Right cardiac atrium (tissue), 5 donors: Measurements from ENCODE around the gene COL19A1. TPM values are rescaled to one million over a fixed set of nuclear protein-coding genes. Genes with fewer than 3 reads are reported as not detected.
"Not testable (repeated sequence)": the region's sequence is repeated elsewhere in the genome, so short reads cannot be mapped to it uniquely, and the experiment has no call there.

ENCODE experiments used
- ATAC-seq, 2 donors: fragments of 200-7000 bp; cut with Tn5 transposase; one replicate each; pipeline versions ENCODE4 v1.8.0 to v1.9.1; 2020; ENCODE audit warnings: moderate library complexity in 2 of 2, mild to moderate bottlenecking in 1 of 2
- DNase-seq, 3 donors: peaks; one replicate each; pipeline ENCODE4 v3.0.0-alpha.2; 2020
- H3K27ac ChIP-seq: one replicate; pipeline ENCODE4 v1.5.1; 2013; ENCODE audit warnings: mild to moderate bottlenecking, low read length, control low read depth, moderate library complexity
- H3K27me3 ChIP-seq: one replicate; pipeline ENCODE4 v1.6.1; 2013; ENCODE audit not compliant: control insufficient read depth, insufficient read depth
- H3K4me1 ChIP-seq: one replicate; pipeline ENCODE4 v1.6.1; 2013; ENCODE audit warnings: low read length; ENCODE audit not compliant: control insufficient read depth, insufficient read depth
- H3K4me3 ChIP-seq: one replicate; pipeline ENCODE4 v1.5.1; 2013; ENCODE audit warnings: low read length, control low read depth
- H3K9me3 ChIP-seq: one replicate; pipeline ENCODE4 v1.6.1; 2013; ENCODE audit warnings: low read length; ENCODE audit not compliant: control insufficient read depth
- WGBS: extraction: QIAGEN DNeasy Blood & Tissue Kit; methylation state at CpG from one replicate; pipeline ENCODE4 v1.1.7; 2013; 5-methylcytosine and 5-hydroxymethylcytosine counted together
- intact Hi-C, 4 donors: fragments of 100-400 bp; cut with DNase I; formaldehyde crosslinking; loops; one replicate each; pipeline versions ENCODE4 v1.11.0 to v1.14.0; 2022 to 2023
- polyA plus RNA-seq: library from polyadenylated mRNA; stranded (reverse); fragments of 200-250 nt; gene quantifications from one replicate; pipeline ENCODE4 v1.2.3, GENCODE V29; 2013
- total RNA-seq, 4 donors: library from RNA; stranded (reverse); fragmentation: NEBNext Ultra II Directional; extraction: Animal tissue kit (Norgen Biotek cat#: 25700); gene quantifications; one replicate each; pipeline ENCODE4 v1.2.1, GENCODE V29; 2021
- donor health status: healthy with polysubstance abuse.
- donor health status: DM: no; HTN: yes; CAD: no.
- donor health status: DM: no; HTN: no; CAD: no.
- donor health status: DM: no; HTN: yes; CAD: no; lungs with severe emphysema.
- donor health status: DM: yes; HTN: yes; CAD: no.

The COL19A1 gene
- total and polyA plus RNA-seq, 5 donors = 1.0 to 6.0 (median 3.6) TPM

DNA sequence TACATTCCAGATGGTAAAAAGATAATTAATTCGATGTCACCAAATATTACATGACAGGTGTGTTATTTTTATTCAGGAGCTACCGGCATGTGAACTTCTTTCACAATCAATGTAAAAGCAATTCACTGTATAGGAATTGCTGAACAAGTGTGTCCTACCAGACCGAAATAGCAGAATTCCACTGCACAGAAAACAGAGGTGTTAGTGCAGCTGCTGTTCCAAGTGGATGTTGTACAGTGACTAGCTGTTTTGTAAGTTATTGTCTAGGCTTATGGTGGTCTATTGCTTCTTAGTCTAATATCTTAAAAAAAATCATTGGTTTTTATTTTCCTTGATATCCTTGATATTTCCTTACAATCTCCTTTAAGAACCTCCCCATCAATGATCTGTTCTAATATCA, 107.4 kb downstream of the COL19A1 start:
- WGBS = 60% methylated on average over 3 of the region's 3 CpGs
- peak in 1 of 2 donors; percentile 51 for ATAC-seq
- Histone ChIP-seq H3K9me3 (no peaks in the 10 kb centered on the region), H3K4me1 (peaks cover 2% of the 10 kb centered on the region), H3K27ac (no peak overlapping the region), H3K27me3 (no peaks in the 10 kb centered on the region), H3K4me3 (no peak overlapping the region)
- DNase-seq = no peak
- intact Hi-C loops = no loop called here

DNA sequence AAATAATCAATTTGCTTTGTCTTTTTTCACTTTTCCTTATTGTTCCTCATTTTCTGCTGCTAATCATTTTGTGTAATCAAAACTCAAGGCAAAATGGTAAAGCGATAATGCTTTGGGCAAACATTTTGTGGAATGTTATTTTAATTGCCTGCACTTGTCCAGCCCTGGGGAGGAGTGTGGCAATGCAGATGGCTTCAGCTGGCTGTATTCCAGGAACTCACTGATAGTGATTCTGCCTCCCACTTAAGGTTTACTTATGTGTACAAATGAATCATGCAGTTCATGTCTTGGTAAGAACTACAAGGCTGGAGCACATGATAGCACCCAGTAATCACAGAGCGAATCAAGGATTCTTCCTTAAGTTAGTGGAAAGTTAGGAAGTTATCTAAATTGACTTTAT, 107.8 kb downstream of the COL19A1 start:
- H3K27ac ChIP-seq = no peak overlapping the region
- ATAC-seq = peak; percentile 81 to 84
- 38% methylated on average over 2 of the region's 2 CpGs for WGBS
- intact Hi-C loops = no loop called here
- no peaks in the 10 kb centered on the region for H3K9me3 ChIP-seq
- peaks cover 2% of the 10 kb centered on the region for H3K4me1 ChIP-seq
- no peak overlapping the region for H3K4me3 ChIP-seq
- no peak for DNase-seq
- no peaks in the 10 kb centered on the region for H3K27me3 ChIP-seq

DNA sequence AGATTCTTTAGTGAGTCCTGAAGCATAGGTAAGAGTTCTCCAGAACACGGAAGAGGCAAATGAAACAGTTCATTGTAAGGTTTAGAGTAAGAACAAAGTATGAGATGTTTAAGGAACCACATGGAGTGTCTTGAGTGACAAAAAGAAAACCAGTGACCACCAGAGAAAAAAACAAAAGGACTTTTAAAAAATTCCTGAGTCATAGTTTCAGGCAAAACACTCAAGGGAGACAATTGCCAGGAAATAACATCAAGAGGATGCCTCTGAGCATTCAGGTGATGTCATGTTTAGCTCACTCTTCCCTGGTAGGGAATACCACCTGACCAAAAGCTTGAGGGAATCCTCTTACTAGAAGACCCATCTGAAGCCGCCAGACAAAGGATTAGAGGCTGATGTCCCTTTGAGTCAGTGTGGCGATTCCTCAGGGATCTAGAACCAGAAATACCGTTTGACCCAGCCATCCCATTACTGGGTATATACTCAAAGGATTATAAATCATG, 110.3 kb downstream of the COL19A1 start:
- Histone ChIP-seq H3K4me3 (no peak overlapping the region), H3K27ac (no peak overlapping the region), H3K27me3 (no peaks in the 10 kb centered on the region), H3K9me3 (no peaks in the 10 kb centered on the region), H3K4me1 (no peaks in the 10 kb centered on the region)
- no peak for ATAC-seq
- no peak for DNase-seq
- 87% methylated on average over 4 of the region's 4 CpGs for WGBS
- intact Hi-C loops = no loop called here

- Histone ChIP-seq H3K27me3 (no peaks in the 10 kb centered on the region), H3K27ac (no peak overlapping the region), H3K4me1 (no peaks in the 10 kb centered on the region), H3K9me3 (no peaks in the 10 kb centered on the region), H3K4me3 (no peak overlapping the region)
- ATAC-seq (no peak), DNase-seq (no peak)
- 77% methylated on average over 2 of the region's 2 CpGs for WGBS
- intact Hi-C loops = no loop called here
Measured at GRCh38 chr6:69980624-69981023, 114.3 kb downstream of the COL19A1 start.

GRCh38 chr6:69984506-69984905, 118.2 kb downstream of the COL19A1 start:
- ATAC-seq = no peak

GRCh38 chr6:69985180-69985579, 118.8 kb downstream of the COL19A1 start:
- no peaks in the 10 kb centered on the region for H3K4me1 ChIP-seq
- no peaks in the 10 kb centered on the region for H3K27me3 ChIP-seq
- H3K27ac ChIP-seq = no peak overlapping the region
- H3K9me3 ChIP-seq = no peaks in the 10 kb centered on the region
- H3K4me3 ChIP-seq = no peak overlapping the region
- 88% methylated on average over 1 of the region's 1 CpG for WGBS
- ATAC-seq = no peak
- intact Hi-C loops = no loop called here
- no peak for DNase-seq

More at GRCh38 chr6:69984506-69984905, 118.2 kb downstream of the COL19A1 start:
- no peaks in the 10 kb centered on the region for H3K27me3 ChIP-seq
- no peaks in the 10 kb centered on the region for H3K4me1 ChIP-seq
- DNase-seq = no peak
- H3K4me3 ChIP-seq = no peak overlapping the region
- WGBS = 66% methylated on average over 3 of the region's 3 CpGs
- no peak overlapping the region for H3K27ac ChIP-seq
- H3K9me3 ChIP-seq = no peaks in the 10 kb centered on the region
- intact Hi-C loops = no loop called here

GRCh38 chr6:69987550-69987949, 121.2 kb downstream of the COL19A1 start:
- H3K27ac ChIP-seq = no peak overlapping the region
- H3K4me3 ChIP-seq = no peak overlapping the region
- ATAC-seq (no peak), DNase-seq (no peak)
- no peaks in the 10 kb centered on the region for H3K27me3 ChIP-seq
- no peaks in the 10 kb centered on the region for H3K9me3 ChIP-seq
- intact Hi-C loops = no loop called here
- no peaks in the 10 kb centered on the region for H3K4me1 ChIP-seq
- 75% methylated on average over 2 of the region's 2 CpGs for WGBS

DNA sequence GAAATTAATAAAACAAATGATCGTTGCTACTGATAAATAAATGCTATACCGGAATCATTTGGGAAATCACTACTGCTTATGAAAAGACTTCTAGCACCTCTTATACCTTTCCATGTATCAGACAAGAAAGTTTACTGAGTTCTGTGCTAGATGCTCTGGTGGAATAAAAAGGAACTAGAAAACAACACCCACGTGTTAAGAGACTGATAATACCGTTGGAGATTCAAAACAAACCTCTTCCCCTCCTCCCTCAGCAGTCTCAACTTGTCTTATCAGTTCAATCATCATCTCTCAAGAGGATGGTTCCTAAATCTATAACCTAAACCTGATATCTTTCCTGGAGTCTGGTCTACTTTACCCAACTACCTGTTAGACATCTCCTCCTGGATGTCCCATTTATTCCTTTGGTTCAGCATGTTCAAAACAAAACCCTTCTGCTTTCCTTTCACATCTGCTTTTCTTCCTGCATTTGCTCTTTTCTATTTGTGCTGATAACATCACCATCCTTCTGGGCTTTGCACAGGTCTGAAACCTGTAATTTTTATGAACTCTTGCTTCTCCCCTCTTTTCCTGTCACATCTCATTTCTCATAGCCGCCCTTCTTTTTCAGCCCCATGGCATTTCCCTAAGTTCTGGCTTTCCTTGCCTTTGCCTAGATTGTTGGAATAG, 122.2 kb downstream of the COL19A1 start:
- no peak overlapping the region for H3K27ac ChIP-seq
- intact Hi-C loops = no loop called here
- no peak for ATAC-seq
- H3K9me3 ChIP-seq = no peaks in the 10 kb centered on the region
- 62% methylated on average over 5 of the region's 5 CpGs for WGBS
- H3K4me1 ChIP-seq = no peaks in the 10 kb centered on the region
- no peaks in the 10 kb centered on the region for H3K27me3 ChIP-seq
- DNase-seq = no peak
- H3K4me3 ChIP-seq = no peak overlapping the region

GRCh38 chr6:69994251-69994650, 127.9 kb downstream of the COL19A1 start:
- Histone ChIP-seq H3K4me3 (no peak overlapping the region), H3K9me3 (no peaks in the 10 kb centered on the region), H3K27ac (no peak overlapping the region), H3K27me3 (no peaks in the 10 kb centered on the region), H3K4me1 (no peaks in the 10 kb centered on the region)
- intact Hi-C loops = no loop called here
- WGBS = 64% methylated on average over 2 of the region's 2 CpGs
- ATAC-seq = no peak
- no peak for DNase-seq

DNA sequence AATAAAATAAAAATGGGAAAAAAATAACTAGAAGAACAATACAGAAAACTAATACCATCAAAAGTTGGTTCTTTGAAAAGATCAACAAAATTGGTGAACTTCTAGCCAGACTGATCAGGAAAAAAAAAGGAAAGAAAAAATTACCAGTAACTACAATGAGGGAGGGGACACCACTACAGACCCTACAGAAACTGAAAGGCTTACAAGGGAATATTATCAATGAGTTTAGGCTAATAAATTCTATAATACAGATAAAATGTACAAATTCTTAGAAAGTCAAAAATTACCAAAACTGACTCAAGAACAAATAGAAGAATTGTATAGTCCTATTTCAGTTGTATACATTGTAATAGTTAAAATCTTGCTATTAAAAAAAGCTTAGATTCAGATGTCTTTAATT, 141.8 kb downstream of the COL19A1 start:
- Histone ChIP-seq H3K4me3 (no peak overlapping the region), H3K27me3 (no peaks in the 10 kb centered on the region), H3K9me3 (no peaks in the 10 kb centered on the region), H3K27ac (no peak overlapping the region), H3K4me1 (no peaks in the 10 kb centered on the region)
- intact Hi-C loops = no loop called here
- ATAC-seq (no peak), DNase-seq (no peak)

- H3K4me1 ChIP-seq, DNase-seq, ATAC-seq, H3K9me3 ChIP-seq, H3K4me3 ChIP-seq, H3K27ac ChIP-seq, intact Hi-C loops, H3K27me3 ChIP-seq: not testable (repeated sequence)
- 95% methylated on average over 25 of the region's 28 CpGs for WGBS
Measured at GRCh38 chr6:70010339-70010738, 144.0 kb downstream of the COL19A1 start.

GRCh38 chr6:70023201-70023600, 156.8 kb downstream of the COL19A1 start:
- WGBS = 90% methylated on average over 10 of the region's 10 CpGs
- H3K27ac ChIP-seq, H3K4me1 ChIP-seq, H3K4me3 ChIP-seq, ATAC-seq, DNase-seq, H3K27me3 ChIP-seq, H3K9me3 ChIP-seq, intact Hi-C loops: not testable (repeated sequence)
